Stimulated activated CD8-positive, alpha-beta memory T cell treated with anti-CD3 and anti-CD28 coated beads, Interleukin-15, amount 100 ng/mL, for 24 hours (primary cell): Measurements from ENCODE around the gene KCNJ1.

Experiments used
- DNase-seq: peaks from one replicate; pipeline ENCODE4 v3.0.0-alpha.2; 2020; ENCODE audit warnings: low read depth

KCNJ1 gene

GRCh38 chr11:128901653-128902514, 34.8 kb upstream of the KCNJ1 start:
- DNase-seq: no peak

DNA sequence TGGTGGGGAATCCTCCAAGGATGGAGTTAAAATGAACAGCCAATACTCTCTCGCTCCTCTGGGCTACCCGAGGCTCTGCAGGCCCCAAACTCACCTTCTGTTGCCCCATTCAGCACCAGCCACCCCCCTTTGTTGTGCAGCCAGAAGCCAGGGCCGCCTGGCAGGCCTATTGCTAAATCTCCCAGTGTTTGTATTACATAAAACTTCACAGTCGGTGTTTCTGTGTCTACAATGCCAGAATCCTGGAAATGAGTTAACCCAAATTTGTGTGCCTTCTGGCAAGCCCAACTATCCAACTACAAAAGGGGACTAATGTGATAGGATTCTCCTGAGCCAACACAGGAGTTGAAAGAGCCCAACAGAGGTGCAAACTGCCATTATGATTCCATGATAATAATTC, 33.4 kb upstream of the KCNJ1 start:
- no peak for DNase-seq

GRCh38 chr11:128898580-128899344, 31.7 kb upstream of the KCNJ1 start:
- no peak for DNase-seq

DNA sequence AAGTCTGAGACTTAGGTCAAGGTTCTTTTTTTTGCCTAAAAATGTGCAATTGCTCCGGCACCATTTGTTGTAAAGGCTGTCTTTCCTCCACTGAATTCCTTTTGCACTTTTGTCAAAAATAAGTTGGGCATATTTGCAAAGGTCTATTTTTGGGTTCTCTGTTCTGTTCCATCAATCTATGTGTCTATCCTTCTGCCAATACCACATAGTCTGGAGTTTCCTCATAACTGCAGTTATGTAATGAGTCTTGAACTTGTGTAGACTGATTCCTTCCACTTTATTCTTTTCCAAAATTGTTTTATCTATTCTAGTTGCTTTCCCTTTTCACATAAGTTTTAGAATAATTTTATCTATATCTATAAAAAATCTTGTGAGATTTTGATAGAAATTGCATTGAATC, 30.7 kb upstream of the KCNJ1 start:
- no peak for DNase-seq

DNA sequence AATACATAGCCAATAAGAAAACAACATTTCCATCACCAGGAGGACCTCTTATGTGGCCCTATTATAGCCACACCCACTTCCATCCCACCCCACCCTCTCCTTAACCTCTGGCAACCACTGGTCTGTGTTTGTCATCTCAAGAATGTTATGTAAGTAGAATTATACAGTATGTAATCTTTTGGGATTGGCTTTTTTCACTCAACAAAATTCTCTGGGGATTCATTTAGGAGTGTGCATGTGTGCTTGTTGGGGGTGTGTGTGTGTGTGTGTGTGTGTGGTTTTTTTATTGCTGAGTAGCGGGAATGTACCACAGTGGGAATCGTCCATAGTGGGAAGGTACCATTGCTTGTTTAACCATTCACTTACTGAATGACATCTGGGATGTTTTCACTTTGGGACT, 29.3 kb upstream of the KCNJ1 start:
- no peak for DNase-seq

DNA sequence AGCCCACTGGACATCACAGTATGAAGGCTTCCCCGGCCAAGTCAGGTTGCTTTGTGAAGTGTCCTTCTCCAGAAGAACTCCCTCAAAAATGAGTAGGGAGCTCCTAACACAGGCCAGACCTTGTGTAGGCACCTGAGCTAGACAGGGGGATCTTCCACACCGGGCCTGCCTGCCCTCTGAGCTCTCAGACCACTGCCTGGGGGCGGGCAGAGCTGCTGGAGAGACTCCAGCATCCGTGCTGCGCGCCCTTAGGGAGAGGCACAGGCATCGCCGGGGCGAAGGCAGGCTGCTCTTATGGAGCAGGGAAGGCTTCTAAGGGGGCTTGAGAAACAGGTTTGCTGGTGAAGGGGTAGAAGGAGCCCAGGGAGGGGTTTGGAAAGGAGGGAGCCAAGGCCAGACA, 28.4 kb upstream of the KCNJ1 start:
- DNase-seq: no peak

- DNase-seq: no peak
Measured at GRCh38 chr11:128894685-128895084, 27.6 kb upstream of the KCNJ1 start.

- DNase-seq: no peak
Measured at GRCh38 chr11:128894286-128894681, 27.2 kb upstream of the KCNJ1 start.

- DNase-seq: no peak
Measured at GRCh38 chr11:128893578-128894285, 26.6 kb upstream of the KCNJ1 start.

- DNase-seq: no peak
Measured at GRCh38 chr11:128892866-128893565, 25.9 kb upstream of the KCNJ1 start.

DNA sequence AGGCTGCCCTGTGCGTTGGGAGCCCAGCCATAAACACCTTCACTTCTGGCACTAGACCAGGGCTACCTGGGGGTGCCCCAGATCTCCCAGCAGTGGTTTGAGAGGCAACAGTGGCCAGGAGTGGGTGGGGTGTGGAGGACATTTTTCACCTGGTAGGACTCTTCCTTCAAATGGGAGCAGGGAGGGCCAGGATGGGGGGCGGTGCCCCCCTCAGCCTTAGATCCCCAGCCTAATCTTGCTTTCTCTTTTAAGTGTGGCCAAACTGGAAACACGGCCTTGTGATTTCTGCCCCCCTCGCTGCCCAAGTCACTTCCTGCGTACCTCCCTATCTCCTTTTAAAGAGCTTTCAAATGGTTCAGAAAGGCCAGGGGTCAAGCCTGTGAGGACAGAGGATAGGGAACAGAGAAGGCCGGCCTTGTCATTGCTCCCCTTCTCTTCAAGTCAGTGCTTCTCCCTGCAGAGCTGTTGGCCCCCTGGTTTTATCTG, 24.9 kb upstream of the KCNJ1 start:
- no peak for DNase-seq

- no peak for DNase-seq
Measured at GRCh38 chr11:128890543-128891368, 23.7 kb upstream of the KCNJ1 start, which contains the start of gene KCNJ5. TSS of gene KCNJ5 (plus strand) at chr11:128891356. CDS start at chr11:128911274, 19,918 bp downstream.

DNA sequence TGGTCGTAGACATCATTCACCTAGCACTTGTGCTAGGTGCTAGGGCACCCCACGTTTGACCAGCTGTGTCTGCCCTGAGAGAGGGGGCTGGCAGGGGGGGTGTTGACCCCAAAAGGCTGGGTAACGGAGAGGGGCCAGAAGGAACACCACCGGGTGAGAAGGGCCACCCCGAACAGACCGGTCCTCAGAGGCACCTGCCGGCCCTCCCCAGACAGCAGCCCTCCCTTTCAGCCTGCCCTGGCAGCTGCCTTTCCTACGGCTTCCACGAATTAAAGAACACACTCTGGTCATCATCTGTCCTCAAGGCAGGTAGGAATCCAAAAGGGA, 23.1 kb upstream of the KCNJ1 start:
- DNase-seq: no peak

DNA sequence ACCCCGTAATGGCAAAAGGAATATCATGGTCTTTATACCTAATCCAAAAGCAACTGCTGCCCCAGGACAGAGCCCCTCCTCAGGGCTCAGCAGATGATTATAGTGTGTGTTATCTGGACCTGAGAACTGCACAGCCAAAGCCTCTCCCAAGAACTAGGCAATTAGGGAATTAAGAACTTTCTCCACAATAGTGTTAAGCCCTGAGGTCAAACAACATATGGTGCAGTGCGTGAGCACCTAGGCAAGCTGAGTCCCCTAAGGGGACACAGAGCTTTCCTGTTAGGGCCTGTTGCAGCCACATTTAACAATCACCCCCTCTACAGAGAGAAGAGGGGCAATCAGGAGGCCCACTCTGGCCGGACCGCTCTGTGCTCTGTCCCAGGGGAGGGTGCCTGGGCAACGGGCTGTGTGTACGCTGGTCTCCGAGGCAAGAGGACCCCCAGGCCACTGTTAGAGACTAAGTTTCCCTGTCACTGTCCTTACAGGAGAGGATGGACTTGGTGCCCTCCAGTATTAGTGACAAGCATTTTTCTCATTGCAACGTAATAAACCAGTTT, 22.6 kb upstream of the KCNJ1 start:
- DNase-seq: no peak

GRCh38 chr11:128888034-128888985, 21.2 kb upstream of the KCNJ1 start:
- no peak for DNase-seq

DNA sequence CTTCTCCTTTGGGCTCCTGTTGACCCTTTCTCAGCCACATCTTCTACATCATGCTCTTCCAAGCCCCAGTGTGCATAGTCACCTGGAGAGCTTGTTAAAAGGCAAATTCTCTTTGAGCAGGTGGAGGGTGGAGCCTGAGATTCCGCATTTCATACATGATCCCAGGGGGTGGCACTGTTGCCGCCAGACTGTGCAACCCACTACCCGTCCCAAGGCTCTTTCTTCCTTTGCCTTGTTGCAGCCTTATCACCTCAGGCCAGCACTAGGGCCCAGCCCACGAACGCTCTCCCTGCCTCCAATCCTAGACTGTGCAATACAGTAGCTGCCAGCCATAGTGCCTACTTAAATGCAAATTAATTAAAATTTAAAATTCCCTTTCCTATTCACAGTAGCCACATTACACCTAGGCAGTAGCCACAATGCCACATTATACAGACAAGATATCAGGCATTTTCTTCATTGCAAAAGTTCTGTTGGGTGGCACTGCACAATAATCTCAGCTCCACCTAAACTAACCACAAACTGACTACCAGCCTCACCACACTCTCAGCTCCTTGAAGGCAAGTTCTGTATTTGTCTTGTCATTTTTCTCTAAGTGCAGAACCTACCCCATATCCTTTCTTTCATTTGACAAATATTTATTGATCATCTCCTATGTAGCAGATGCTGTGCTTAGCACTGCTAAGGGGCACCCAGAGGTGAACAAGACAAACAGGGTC, 19.5 kb upstream of the KCNJ1 start:
- no peak for DNase-seq

DNA sequence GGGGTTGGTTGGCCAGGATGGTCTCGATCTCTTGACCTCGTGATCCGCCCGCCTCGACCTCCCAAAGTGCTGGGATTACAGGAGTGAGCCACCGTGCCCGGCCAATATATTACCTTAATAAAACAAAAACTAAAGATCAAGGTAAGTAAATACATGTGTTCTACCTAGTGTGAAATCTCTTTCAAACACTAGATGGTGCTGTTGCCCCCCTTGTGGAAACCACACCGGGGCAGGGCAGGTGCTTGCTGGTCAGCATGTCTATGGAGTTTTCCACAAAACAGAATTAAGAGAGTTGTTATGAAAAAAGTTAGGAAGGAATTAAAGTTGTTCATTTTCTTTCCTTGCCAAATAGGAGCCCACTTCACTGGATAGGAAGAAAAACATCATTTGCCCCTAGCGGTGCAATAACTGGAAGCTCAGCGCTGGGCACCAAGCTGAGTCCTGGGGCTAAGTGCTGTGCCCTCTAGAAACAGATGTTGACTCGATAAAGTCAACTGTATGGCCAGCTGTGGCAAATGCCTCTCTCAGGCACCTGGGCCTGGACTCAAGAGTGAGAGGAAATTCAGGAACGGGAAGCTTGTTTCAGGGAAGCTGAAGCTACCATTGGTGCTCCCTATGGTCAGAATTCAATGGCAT, 17.7 kb upstream of the KCNJ1 start:
- DNase-seq: no peak

GRCh38 chr11:128884054-128884453, 17.0 kb upstream of the KCNJ1 start:
- no peak for DNase-seq
